ENCODE results near the gene SYNDIG1. TPM values are rescaled to one million over a fixed set of nuclear protein-coding genes. Genes with fewer than 3 reads are reported as not detected.

The SYNDIG1 gene
- total and polyA plus RNA-seq, 2 donors (not counting 1 experiment from before 2014, with no cell fraction given), result not detected

DNA sequence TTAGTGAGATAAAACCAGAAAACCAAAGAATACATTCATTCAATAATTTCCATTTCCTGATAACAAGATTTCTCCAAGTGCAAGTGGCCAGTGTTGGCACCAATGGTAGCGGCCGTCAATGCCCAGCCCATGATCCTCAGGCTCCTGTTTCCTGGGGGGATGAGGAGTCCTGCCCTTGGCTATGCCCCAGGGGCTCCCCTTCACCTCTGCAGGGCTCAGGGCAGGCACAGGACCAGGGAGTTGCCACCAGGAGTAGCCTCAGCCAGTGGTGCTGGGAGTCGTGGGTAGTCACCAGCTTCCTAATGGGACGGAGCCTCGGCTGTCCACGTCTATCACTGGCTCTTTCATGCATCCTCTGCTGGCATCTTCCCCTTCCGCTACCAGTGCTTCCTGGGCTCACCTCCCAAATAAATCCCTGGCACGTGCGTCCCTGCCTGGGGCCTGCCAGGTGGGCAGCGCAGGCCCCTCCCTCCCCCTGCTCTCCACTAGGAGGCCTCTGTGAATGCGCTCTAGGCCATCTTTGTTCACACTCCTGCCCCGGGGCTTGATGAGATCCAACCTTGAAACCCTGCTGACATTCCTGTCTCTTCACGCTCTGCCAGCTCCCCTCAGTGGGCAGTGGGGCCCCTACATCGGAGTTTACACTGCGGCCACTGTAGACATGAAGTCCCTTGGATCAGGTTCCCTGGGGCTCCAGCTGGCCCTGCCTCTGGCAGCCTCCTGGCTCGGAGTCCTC, 215.7 kb downstream of the SYNDIG1 start:
- no peaks in the 10 kb centered on the region for H3K36me3 ChIP-seq (replicated peaks in 1 of 2; ENCODE audit: control extremely low read depth in 1 of 2, control insufficient read depth in 1 of 2, extremely low read depth in 1 of 2, insufficient read depth in 2 of 2, low read length in 1 of 2)
- no peak overlapping the region for H3K4me3 ChIP-seq (ENCODE audit: control extremely low read depth in 1 of 5, extremely low read depth in 1 of 5, insufficient read depth in 1 of 5, low read depth in 2 of 5, low read length in 4 of 5)
- TF ChIP-seq, protein P1, sequence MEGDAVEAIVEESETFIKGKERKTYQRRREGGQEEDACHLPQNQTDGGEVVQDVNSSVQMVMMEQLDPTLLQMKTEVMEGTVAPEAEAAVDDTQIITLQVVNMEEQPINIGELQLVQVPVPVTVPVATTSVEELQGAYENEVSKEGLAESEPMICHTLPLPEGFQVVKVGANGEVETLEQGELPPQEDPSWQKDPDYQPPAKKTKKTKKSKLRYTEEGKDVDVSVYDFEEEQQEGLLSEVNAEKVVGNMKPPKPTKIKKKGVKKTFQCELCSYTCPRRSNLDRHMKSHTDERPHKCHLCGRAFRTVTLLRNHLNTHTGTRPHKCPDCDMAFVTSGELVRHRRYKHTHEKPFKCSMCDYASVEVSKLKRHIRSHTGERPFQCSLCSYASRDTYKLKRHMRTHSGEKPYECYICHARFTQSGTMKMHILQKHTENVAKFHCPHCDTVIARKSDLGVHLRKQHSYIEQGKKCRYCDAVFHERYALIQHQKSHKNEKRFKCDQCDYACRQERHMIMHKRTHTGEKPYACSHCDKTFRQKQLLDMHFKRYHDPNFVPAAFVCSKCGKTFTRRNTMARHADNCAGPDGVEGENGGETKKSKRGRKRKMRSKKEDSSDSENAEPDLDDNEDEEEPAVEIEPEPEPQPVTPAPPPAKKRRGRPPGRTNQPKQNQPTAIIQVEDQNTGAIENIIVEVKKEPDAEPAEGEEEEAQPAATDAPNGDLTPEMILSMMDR (IDR thresholded peaks at IDR 0.05), result no peak
- no peak for TF ChIP-seq EZH2 (IDR thresholded peaks at IDR 0.05; ENCODE audit: borderline replicate concordance, insufficient read depth, low read depth, low read length, poor library complexity, severe bottlenecking)
- H2AFZ ChIP-seq (ENCODE audit: insufficient read depth, low read depth, low read length, poor library complexity, severe bottlenecking), result no peak overlapping the region
- Mint-ChIP-seq H3K27ac (no peak overlapping the region), H3K9me3 (ENCODE audit: insufficient read depth) (peaks cover 9% of the 10 kb centered on the region), H3K4me3 (no peak overlapping the region), H3K4me1 (peaks cover 2% of the 10 kb centered on the region), H3K27me3 (no peaks in the 10 kb centered on the region)
- peaks cover 0 to 3% (median 0%) of the 10 kb centered on the region in 3 donors for H3K9me3 ChIP-seq (ENCODE audit: control extremely low read depth in 1 of 3, control insufficient read depth in 2 of 3, insufficient read depth in 1 of 3, low read length in 2 of 3)
- H3K27ac ChIP-seq (ENCODE audit: low read length in 2 of 2), result no peak overlapping the region
- H3K27me3 ChIP-seq (replicated peaks in 1 of 4; ENCODE audit: control extremely low read depth in 1 of 4, control insufficient read depth in 3 of 4, insufficient read depth in 4 of 4, low read length in 3 of 4), result no peaks in the 10 kb centered on the region
- H3K4me1 ChIP-seq (ENCODE audit: control insufficient read depth in 2 of 2, insufficient read depth in 2 of 2, low read length in 2 of 2), result no peaks in the 10 kb centered on the region
- no peak overlapping the region for H3K9ac ChIP-seq (ENCODE audit: low read length)
- no peak for ATAC-seq (ENCODE audit: low read depth)
- H3K79me2 ChIP-seq (ENCODE audit: control insufficient read depth, insufficient read depth, low read length), result no peaks in the 10 kb centered on the region
- POLR2A ChIA-PET, result no interaction called here
- WGBS (ENCODE audit: insufficient coverage), result 92% methylated on average over 16 of the region's 16 CpGs
- no peaks in the 10 kb centered on the region for H4K20me1 ChIP-seq (ENCODE audit: control insufficient read depth, insufficient read depth, low read length, poor library complexity, severe bottlenecking)
- CTCF ChIA-PET, result no interaction called here
- intact Hi-C loops (cut with micrococcal nuclease), result no loop called here
- no peak overlapping the region for H3K4me2 ChIP-seq (replicated peaks; ENCODE audit: low read depth, low read length, poor library complexity, severe bottlenecking)
- no peak for DNase-seq

DNA sequence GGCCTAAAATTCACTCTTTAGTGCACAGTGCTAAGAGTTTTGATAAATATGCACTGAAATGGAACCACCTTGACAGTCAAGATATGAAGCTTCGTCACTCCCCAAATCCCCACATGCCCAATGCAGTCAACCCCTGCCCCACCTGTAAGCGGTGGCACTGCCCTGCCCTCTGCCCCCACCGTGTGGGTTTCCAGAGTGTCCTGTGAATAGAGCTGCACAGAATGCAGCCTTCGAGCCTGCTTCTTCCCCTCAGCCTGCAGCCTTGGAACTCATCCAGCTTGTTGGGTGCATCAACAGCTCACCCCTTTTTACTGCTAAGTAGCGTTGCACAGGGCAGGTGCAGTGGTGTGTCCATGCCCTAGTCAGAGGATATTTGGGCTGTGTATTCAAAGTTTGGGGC, 216.3 kb downstream of the SYNDIG1 start:
- no peaks in the 10 kb centered on the region for H3K27me3 ChIP-seq (replicated peaks in 1 of 4; ENCODE audit: control extremely low read depth in 1 of 4, control insufficient read depth in 3 of 4, insufficient read depth in 4 of 4, low read length in 3 of 4)
- TF ChIP-seq, protein P1 (IDR thresholded peaks at IDR 0.05), result no peak
- TF ChIP-seq EZH2 (IDR thresholded peaks at IDR 0.05; ENCODE audit: borderline replicate concordance, insufficient read depth, low read depth, low read length, poor library complexity, severe bottlenecking), result no peak
- intact Hi-C loops (cut with micrococcal nuclease), result no loop called here
- Mint-ChIP-seq H3K4me3 (no peak overlapping the region), H3K9me3 (ENCODE audit: insufficient read depth) (peaks cover 9% of the 10 kb centered on the region), H3K4me1 (peaks cover 2% of the 10 kb centered on the region), H3K27me3 (no peaks in the 10 kb centered on the region), H3K27ac (no peak overlapping the region)
- H3K9ac ChIP-seq (ENCODE audit: low read length), result no peak overlapping the region
- no peaks in the 10 kb centered on the region for H3K4me1 ChIP-seq (ENCODE audit: control insufficient read depth in 2 of 2, insufficient read depth in 2 of 2, low read length in 2 of 2)
- no peak overlapping the region for H3K4me2 ChIP-seq (replicated peaks; ENCODE audit: low read depth, low read length, poor library complexity, severe bottlenecking)
- CTCF ChIA-PET, result no interaction called here
- H3K79me2 ChIP-seq (ENCODE audit: control insufficient read depth, insufficient read depth, low read length), result no peaks in the 10 kb centered on the region
- POLR2A ChIA-PET, result no interaction called here
- H3K9me3 ChIP-seq (ENCODE audit: control extremely low read depth in 1 of 3, control insufficient read depth in 2 of 3, insufficient read depth in 1 of 3, low read length in 2 of 3), result peaks cover 0 to 3% (median 0%) of the 10 kb centered on the region in 3 donors
- no peak for ATAC-seq (ENCODE audit: low read depth)
- no peak for DNase-seq
- H3K27ac ChIP-seq (ENCODE audit: low read length in 2 of 2), result no peak overlapping the region
- 92% methylated on average over 4 of the region's 5 CpGs for WGBS (ENCODE audit: insufficient coverage)
- H4K20me1 ChIP-seq (ENCODE audit: control insufficient read depth, insufficient read depth, low read length, poor library complexity, severe bottlenecking), result no peaks in the 10 kb centered on the region
- no peak overlapping the region for H2AFZ ChIP-seq (ENCODE audit: insufficient read depth, low read depth, low read length, poor library complexity, severe bottlenecking)
- H3K4me3 ChIP-seq (ENCODE audit: control extremely low read depth in 1 of 5, extremely low read depth in 1 of 5, insufficient read depth in 1 of 5, low read depth in 2 of 5, low read length in 4 of 5), result no peak overlapping the region
- no peaks in the 10 kb centered on the region for H3K36me3 ChIP-seq (replicated peaks in 1 of 2; ENCODE audit: control extremely low read depth in 1 of 2, control insufficient read depth in 1 of 2, extremely low read depth in 1 of 2, insufficient read depth in 2 of 2, low read length in 1 of 2)
